HepG2 (cell line): ENCODE data around the gene CBX2. TPM values are rescaled to one million over a fixed set of nuclear protein-coding genes. Genes with fewer than 3 reads are reported as not detected.
A peak's percentile ranks its signal among the peaks of the same experiment; 100 is the strongest.

Experiments
- MBNL3 ChIP-seq: fragments of 250-450 bp; sonication (Bioruptor Pico); conservative IDR thresholded peaks from 2 replicates; pipeline ENCODE4 v1.8.0; 2022; ENCODE audit warnings: mild to moderate bottlenecking, inconsistent platforms
- MYPOP ChIP-seq: sonication (generic); formaldehyde crosslinking; IDR thresholded peaks from 2 replicates; pipeline ENCODE4 v1.8.1; 2023; ENCODE audit warnings: mild to moderate bottlenecking, moderate library complexity, missing genetic modification reagents
- NCOA1 ChIP-seq: sonication (generic); formaldehyde crosslinking; IDR thresholded peaks from 2 replicates; pipeline ENCODE4 v1.9.0; 2021; ENCODE audit warnings: missing genetic modification reagents
- NFAT5 ChIP-seq: sonication (generic); formaldehyde crosslinking; IDR thresholded peaks from 2 replicates; pipeline ENCODE4 v1.4.0; 2020; ENCODE audit warnings: missing genetic modification reagents
- ZBTB20 ChIP-seq: sonication (generic); formaldehyde crosslinking; IDR thresholded peaks from 2 replicates; pipeline ENCODE4 v1.8.1; 2023; ENCODE audit warnings: missing genetic modification reagents, low read depth, mild to moderate bottlenecking, borderline replicate concordance
- ZMYM3 ChIP-seq: sonication (generic); formaldehyde crosslinking; IDR thresholded peaks from 2 replicates; pipeline ENCODE4 v1.5.1; 2020; ENCODE audit warnings: mild to moderate bottlenecking, missing genetic modification reagents
- ZNF275 ChIP-seq: sonication (generic); formaldehyde crosslinking; IDR thresholded peaks from 2 replicates; pipeline ENCODE4 v1.8.0; 2022; ENCODE audit warnings: missing genetic modification reagents, mild to moderate bottlenecking, inconsistent platforms, borderline replicate concordance
- ZNF281 ChIP-seq: sonication (generic); formaldehyde crosslinking; IDR thresholded peaks from 2 replicates; pipeline ENCODE4 v1.4.0; 2020; ENCODE audit warnings: missing genetic modification reagents, borderline replicate concordance
- ZNF580 ChIP-seq: IDR thresholded peaks from 2 replicates; pipeline ENCODE4 v1.6.1; 2016; ENCODE audit warnings: low read depth, borderline replicate concordance
- ZSCAN31 ChIP-seq: sonication (generic); formaldehyde crosslinking; IDR thresholded peaks from 2 replicates; pipeline ENCODE4 v1.5.0; 2020; ENCODE audit warnings: low read depth, mild to moderate bottlenecking, missing genetic modification reagents
- polyA plus RNA-seq, 8 experiments: library from polyadenylated mRNA; depleted of rRNA in 3 of 8; stranded (reverse) in 7 of 8; unstranded in 1 of 8; fragments of >200 nt; fragmentation: Illumina TruSeq in 4 of 8; extraction: Trizol in 4 of 8; gene quantifications; 2 replicates each; pipeline versions ENCODE4 v1.2.1 to v1.2.3, GENCODE V29; 2011 to 2016; ENCODE audit warnings: low read depth in 4 of 8, missing spikeins in 1 of 8, mixed read lengths in 1 of 8; ENCODE audit not compliant: insufficient read depth in 1 of 8
- total RNA-seq, 5 experiments: library from RNA; depleted of rRNA; stranded (reverse); fragments of >200 nt; fragmentation: Illumina TruSeq; extraction: Trizol; gene quantifications; 2 replicates each; pipeline ENCODE4 v1.2.3, GENCODE V29; 2016; ENCODE audit warnings: low read depth in 1 of 5

The CBX2 gene
- total and polyA plus RNA-seq, 2 of the 13 experiments (the other 11 are each of a cell fraction or from before 2014, with no cell fraction given): 14.5 to 31.1 TPM

GRCh38 chr17:79831265-79832217 lies 53.6 kb downstream of the CBX2 start (continued):
- no peak; the same call in 1 of the 2 replicates for TF ChIP-seq ZNF275 (CRISPR knock-in tag)
- peak; percentile 95 for TF ChIP-seq ZNF281
- TF ChIP-seq MYPOP (CRISPR knock-in tag): peak; percentile 2
- no peak for TF ChIP-seq NFAT5 (CRISPR knock-in tag)
- 0 out of 2 replicates have a peak, but pooled peaks have one; percentile 84 for TF ChIP-seq NCOA1 (CRISPR knock-in tag)
- TF ChIP-seq ZBTB20: peak; percentile 72; the same call in 1 of the 2 replicates
- TF ChIP-seq MBNL3 (CRISPR knock-in tag): no peak
- TF ChIP-seq ZSCAN31: 0 out of 2 replicates have a peak, but pooled peaks have one; percentile 12
- peak; percentile 41; the same call in 1 of the 2 replicates for TF ChIP-seq ZMYM3 (CRISPR knock-in tag)
- peak; percentile 39 for TF ChIP-seq ZNF580
